ENCODE measurements around the gene NPAS2.

The NPAS2 gene

DNA sequence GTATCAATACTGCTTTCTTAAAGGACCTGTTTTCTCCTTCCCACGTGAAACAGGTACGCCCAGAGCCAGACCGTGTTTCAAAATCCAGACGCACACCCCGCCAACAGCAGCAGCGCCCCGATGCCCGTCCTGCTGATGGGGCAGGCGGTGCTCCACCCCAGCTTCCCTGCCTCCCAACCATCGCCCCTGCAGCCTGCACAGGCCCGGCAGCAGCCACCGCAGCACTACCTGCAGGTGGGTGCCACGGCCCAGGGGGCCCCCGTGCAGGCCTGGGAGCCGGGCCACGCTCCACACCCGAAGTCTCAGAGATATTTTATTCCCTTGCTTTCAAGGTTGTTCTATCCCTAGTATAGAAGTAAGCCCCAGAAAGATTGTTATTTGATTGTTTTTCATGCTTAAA is 173.4 kb downstream of the NPAS2 start:
- H3K4me3 ChIP-seq (ENCODE audit: low read depth, low read length) = no peak overlapping the region
- TF ChIP-seq, protein P1, sequence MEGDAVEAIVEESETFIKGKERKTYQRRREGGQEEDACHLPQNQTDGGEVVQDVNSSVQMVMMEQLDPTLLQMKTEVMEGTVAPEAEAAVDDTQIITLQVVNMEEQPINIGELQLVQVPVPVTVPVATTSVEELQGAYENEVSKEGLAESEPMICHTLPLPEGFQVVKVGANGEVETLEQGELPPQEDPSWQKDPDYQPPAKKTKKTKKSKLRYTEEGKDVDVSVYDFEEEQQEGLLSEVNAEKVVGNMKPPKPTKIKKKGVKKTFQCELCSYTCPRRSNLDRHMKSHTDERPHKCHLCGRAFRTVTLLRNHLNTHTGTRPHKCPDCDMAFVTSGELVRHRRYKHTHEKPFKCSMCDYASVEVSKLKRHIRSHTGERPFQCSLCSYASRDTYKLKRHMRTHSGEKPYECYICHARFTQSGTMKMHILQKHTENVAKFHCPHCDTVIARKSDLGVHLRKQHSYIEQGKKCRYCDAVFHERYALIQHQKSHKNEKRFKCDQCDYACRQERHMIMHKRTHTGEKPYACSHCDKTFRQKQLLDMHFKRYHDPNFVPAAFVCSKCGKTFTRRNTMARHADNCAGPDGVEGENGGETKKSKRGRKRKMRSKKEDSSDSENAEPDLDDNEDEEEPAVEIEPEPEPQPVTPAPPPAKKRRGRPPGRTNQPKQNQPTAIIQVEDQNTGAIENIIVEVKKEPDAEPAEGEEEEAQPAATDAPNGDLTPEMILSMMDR (IDR thresholded peaks at IDR 0.05; ENCODE audit: control insufficient read depth, extremely low read depth, insufficient read depth) = no peak
- no peak for DNase-seq (ENCODE audit: low read depth)

DNA sequence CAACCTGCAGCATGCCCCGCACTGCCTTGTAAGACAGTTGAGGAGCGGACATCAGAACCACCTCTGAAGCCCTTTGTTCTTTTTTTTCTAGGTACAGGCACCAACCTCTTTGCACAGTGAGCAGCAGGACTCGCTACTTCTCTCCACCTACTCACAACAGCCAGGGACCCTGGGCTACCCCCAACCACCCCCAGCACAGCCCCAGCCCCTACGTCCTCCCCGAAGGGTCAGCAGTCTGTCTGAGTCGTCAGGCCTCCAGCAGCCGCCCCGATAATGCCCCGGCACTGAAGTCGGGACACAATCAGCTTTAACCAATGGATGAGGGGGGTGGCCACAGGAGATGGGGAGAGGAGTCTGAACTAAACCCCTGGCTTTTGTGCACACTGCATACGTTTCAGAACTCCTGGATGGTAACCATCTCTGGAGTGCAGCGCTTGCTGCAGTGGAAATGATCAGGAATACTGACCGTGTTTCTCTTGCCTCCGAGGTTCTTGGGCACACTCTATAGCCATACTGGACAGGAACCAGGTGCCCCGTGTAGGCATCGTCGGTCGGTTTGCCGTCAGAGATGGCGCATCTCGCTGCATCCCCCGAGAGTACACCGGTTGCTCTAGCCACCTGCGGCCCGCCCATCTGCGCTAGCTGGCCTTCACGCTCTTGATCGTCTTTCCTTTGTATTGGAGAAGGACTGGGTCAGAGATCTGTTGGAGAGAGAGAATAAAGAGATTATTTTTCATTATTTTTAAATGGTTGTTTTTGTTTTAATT is 175.6 kb downstream of the NPAS2 start:
- no peak for DNase-seq (ENCODE audit: low read depth)
- TF ChIP-seq, protein P1 (IDR thresholded peaks at IDR 0.05; ENCODE audit: control insufficient read depth, extremely low read depth, insufficient read depth) = no peak
- no peak overlapping the region for H3K4me3 ChIP-seq (ENCODE audit: low read depth, low read length)

DNA sequence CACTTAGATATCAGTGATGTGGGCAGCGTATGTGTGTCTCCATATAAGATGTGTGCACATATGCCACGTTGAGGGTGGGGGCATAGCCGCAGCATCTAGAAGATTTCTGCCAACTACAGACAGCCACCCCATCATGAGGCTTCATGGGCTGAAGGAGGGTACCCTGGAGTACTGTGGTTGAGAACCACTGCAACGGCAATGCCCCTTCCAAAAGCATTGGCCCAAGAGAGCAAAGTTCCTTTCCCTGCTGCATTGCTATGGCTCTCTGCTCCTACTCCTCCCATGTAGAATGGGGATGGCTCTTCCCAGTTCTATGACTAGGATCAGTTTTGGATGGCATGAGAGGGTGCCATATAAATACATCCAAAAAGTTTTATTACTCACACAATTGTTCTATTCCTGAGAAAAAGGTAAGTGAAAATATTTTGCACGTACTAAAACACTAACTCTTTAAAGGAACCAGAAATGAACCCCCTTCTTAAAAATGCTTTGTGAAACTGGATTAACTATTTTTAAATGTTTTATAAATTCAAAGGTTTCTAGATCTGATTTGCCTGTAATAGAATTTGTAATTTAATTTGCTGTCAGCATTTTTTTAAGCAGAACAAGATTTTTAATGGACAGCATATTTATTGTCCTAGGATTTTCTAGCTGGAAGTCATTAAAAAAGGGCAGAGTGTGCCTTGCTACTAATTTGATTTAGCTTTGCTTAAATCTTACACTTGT is 177.7 kb downstream of the NPAS2 start:
- TF ChIP-seq, protein P1 (IDR thresholded peaks at IDR 0.05; ENCODE audit: control insufficient read depth, extremely low read depth, insufficient read depth) = no peak
- DNase-seq (ENCODE audit: low read depth) = no peak
- H3K4me3 ChIP-seq (ENCODE audit: low read depth, low read length) = no peak overlapping the region

DNA sequence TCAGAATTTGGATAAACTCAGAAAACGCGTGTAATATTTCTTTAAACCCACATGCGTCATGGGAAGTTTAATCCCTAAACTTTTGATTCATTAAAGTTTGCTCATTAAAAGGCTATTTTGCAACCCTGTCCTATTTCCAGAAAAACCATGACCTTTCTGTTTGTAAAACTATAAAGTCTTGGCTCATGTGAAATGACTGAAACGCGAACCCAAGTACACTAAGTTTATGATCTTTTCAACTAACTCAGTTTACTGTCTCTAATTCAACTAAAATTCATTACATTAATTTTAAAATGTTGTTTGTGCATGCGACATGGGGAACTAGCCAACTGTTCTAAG is 178.3 kb downstream of the NPAS2 start:
- no peak overlapping the region for H3K4me3 ChIP-seq (ENCODE audit: low read depth, low read length)
- TF ChIP-seq, protein P1 (IDR thresholded peaks at IDR 0.05; ENCODE audit: control insufficient read depth, extremely low read depth, insufficient read depth) = no peak
- no peak for DNase-seq (ENCODE audit: low read depth)

DNA sequence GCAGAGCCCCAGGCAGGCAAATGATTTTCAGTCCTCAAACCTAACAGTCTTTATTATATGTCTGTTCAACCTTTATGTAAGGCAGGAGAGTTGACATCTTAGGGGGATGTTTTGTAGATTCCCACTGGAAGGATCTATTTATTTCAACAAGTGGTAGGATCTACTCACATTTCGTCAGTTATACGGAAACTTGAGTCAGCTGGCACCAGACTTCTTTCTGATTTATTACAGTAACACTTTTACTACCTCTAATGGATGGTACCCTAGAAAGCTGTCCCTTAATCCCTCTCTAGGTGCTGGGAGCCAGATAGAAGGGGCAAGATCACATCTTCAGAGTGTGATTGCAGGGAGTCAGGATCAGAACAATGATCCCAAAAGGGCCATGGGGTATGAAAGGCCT is 180.1 kb downstream of the NPAS2 start:
- no peak overlapping the region for H3K4me3 ChIP-seq (ENCODE audit: low read depth, low read length)
- DNase-seq (ENCODE audit: low read depth) = no peak
- TF ChIP-seq, protein P1 (IDR thresholded peaks at IDR 0.05; ENCODE audit: control insufficient read depth, extremely low read depth, insufficient read depth) = no peak

DNA sequence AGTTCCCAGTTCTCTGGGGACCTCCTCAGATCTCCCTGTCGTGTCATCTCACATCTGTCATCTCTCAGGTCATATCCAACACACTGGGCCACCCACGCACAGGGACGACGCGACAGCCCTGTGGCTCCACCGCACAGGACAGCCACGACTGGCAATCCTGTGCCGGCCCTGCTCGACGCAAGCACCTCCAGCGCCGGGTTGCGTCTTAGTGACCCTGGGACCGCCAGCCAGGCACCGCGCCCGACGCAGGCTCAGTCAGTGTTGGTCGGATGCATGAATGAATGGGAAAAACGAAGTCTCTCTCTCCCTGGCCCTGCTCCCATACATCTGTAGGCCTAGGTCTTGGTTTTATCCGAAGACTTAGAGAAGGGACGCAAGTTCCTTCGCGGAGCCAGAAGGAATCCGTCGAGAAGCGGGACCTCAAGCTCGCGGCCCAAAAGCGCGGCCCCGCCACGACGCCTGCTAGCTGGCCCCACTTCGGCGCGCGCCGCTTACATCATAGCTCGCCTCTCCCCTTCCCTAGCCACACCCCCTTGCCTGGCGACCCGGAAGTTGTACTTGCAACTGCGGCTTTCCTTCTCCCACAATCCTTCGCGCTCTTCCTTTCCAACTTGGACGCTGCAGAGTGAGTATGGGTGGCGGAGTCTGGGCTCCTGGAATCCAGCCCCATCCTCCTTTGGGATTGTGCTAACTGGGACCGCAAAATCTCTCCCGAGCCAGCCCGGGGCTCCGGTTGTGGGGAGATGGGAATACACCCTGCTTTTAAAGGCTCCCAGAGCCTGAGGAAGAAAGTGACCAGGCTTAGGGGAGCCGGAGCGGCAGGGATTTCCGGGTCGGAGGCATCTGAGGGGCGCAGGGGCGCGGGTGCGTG is 182.0 kb downstream of the NPAS2 start, which contains the start of gene RPL31:
Gene RPL31, plus strand, starts transcription at position 599 of the 871 bp plus-strand sequence. CDS start 413 bp downstream, outside the sequence.
- peak; percentile 89 for DNase-seq (ENCODE audit: low read depth)
- peak within 1 kb of the TSS; percentile 98 for H3K4me3 ChIP-seq (ENCODE audit: low read depth, low read length)
- TF ChIP-seq, protein P1 (IDR thresholded peaks at IDR 0.05; ENCODE audit: control insufficient read depth, extremely low read depth, insufficient read depth) = no peak

Measured in LNCaP clone FGC (cell line).